Panc1 (cell line): Measurements from ENCODE around the gene TMCO4. TPM values are rescaled to one million over a fixed set of nuclear protein-coding genes. Genes with fewer than 3 reads are reported as not detected.

ENCODE experiments used
- ATAC-seq: fragments of 200-7000 bp; cut with Tn5 transposase; 2 replicates; pipeline ENCODE4 v1.9.1; 2020; ENCODE audit warnings: mild to moderate bottlenecking, moderate library complexity
- BruUV-seq: library from RNA; stranded (reverse); fragments of 400-500 nt; replicated peaks from 2 replicates; lab custom pipeline; 2021; lab: Mats Ljungman, UMichigan
- CTCF ChIA-PET: fragments of 300-600 bp; sonication (Branson Sonifier 250); formaldehyde crosslinking; loops from one replicate; lab custom pipeline; 2022; ENCODE audit warnings: antibody characterized with exemption; lab: Charles Lee
- POLR2A ChIA-PET: fragments of 300-600 bp; sonication (Branson Sonifier 250); formaldehyde crosslinking; loops from one replicate; lab custom pipeline; 2022; ENCODE audit warnings: antibody characterized with exemption; lab: Charles Lee
- DNase-seq: peaks from one replicate; pipeline ENCODE4 v3.0.0-alpha.2; 2010; ENCODE audit warnings: low read depth, low spot score
- H3K27ac ChIP-seq: 2 replicates; pipeline ENCODE4 v1.5.1; 2011; ENCODE audit warnings: mild to moderate bottlenecking, low read length, inconsistent platforms
- H3K27me3 ChIP-seq: fragments of 200-500 bp; sonication (Bioruptor generic); 2 replicates; pipeline ENCODE4 v1.6.0; 2014; ENCODE audit warnings: low read length, inconsistent platforms; ENCODE audit not compliant: control insufficient read depth, insufficient read depth
- H3K36me3 ChIP-seq: fragments of 200-500 bp; sonication (Bioruptor generic); 2 replicates; pipeline ENCODE4 v1.5.1; 2014; ENCODE audit warnings: inconsistent platforms, mild to moderate bottlenecking, low read length, moderate library complexity; ENCODE audit not compliant: control insufficient read depth, insufficient read depth
- H3K4me1 ChIP-seq: 2 replicates; pipeline ENCODE4 v1.5.1; 2011; ENCODE audit warnings: inconsistent platforms, mild to moderate bottlenecking, low read length, moderate library complexity; ENCODE audit not compliant: control insufficient read depth, insufficient read depth
- H3K4me3 ChIP-seq, 2 experiments: 2 replicates each; pipeline ENCODE4 v1.5.1; 2011 to 2012; ENCODE audit warnings: low read depth in 2 of 2, low read length in 2 of 2, mild to moderate bottlenecking in 2 of 2, inconsistent platforms in 1 of 2, moderate library complexity in 1 of 2
- H3K9me3 ChIP-seq: fragments of 200-500 bp; sonication (Bioruptor generic); 2 replicates; pipeline ENCODE4 v1.5.1; 2014; ENCODE audit warnings: low read depth, mild to moderate bottlenecking, inconsistent platforms, low read length, moderate library complexity; ENCODE audit not compliant: control insufficient read depth, insufficient read depth
- CTCF ChIP-seq: fragments of 450-650 bp; IDR thresholded peaks from 2 replicates; pipeline ENCODE4 v1.5.1; 2017; ENCODE audit warnings: mild to moderate bottlenecking
- POLR2AphosphoS5 ChIP-seq: IDR thresholded peaks from 2 replicates; pipeline ENCODE4 v1.6.1; 2012; ENCODE audit warnings: mild to moderate bottlenecking, low read depth, low read length, moderate library complexity
- REST ChIP-seq, 2 experiments: IDR thresholded peaks; 2 replicates each; pipeline ENCODE4 v1.6.1; 2011 to 2012; ENCODE audit warnings: low read depth in 2 of 2, control low read depth in 1 of 2, low read length in 1 of 2, mild to moderate bottlenecking in 1 of 2, moderate library complexity in 1 of 2; ENCODE audit not compliant: insufficient read depth in 1 of 2
- SIN3A ChIP-seq: IDR thresholded peaks from 2 replicates; pipeline ENCODE4 v1.6.1; 2012; ENCODE audit warnings: low read depth, mild to moderate bottlenecking, low read length, moderate library complexity, borderline replicate concordance; ENCODE audit not compliant: insufficient read depth
- TCF7L2 ChIP-seq: IDR thresholded peaks from 2 replicates; pipeline ENCODE4 v1.6.1; 2011; ENCODE audit warnings: mild to moderate bottlenecking, low read depth, low read length, inconsistent platforms
- in situ Hi-C: cut with HindIII; loops from 2 replicates; pipeline ENCODE4 v1.10.0; 2016; ENCODE audit warnings: low sequenced_read_pairs, low pct_unique_long_range_greater_than_20kb
- intact Hi-C: fragments of 100-400 bp; cut with micrococcal nuclease; formaldehyde crosslinking; loops from one replicate; pipeline ENCODE4 v1.10.0; 2022; ENCODE audit not compliant: unreplicated experiment
- total RNA-seq: library from RNA; stranded (reverse); gene quantifications from one replicate; pipeline ENCODE4 v1.2.1, GENCODE V29; 2021; ENCODE audit not compliant: unreplicated experiment

Gene TMCO4
- total RNA-seq, 1 experiment from 2014 or later = 13.2 TPM

GRCh38 chr1:19812875-19813642 is 13.3 kb upstream of the TMCO4 start:
- POLR2A ChIA-PET = no interaction called here
- no peaks in the 10 kb centered on the region for H3K4me1 ChIP-seq
- no peak overlapping the region for H3K27ac ChIP-seq

GRCh38 chr1:19811206-19811851 is 11.6 kb upstream of the TMCO4 start:
- no TSS peak for BruUV-seq
- TF ChIP-seq REST (IDR thresholded peaks at IDR 0.05; ENCODE audit: insufficient read depth in 1 of 2, low read depth in 2 of 2, low read length in 1 of 2) (no peak), TCF7L2 (no peak), SIN3A (no peak), POLR2AphosphoS5 (no peak), CTCF (peak; percentile 77)
- no peaks in the 10 kb centered on the region for H3K27me3 ChIP-seq
- no peaks in the 10 kb centered on the region for H3K9me3 ChIP-seq
- no peaks in the 10 kb centered on the region for H3K4me1 ChIP-seq
- ChIA-PET POLR2A (no interaction called here), CTCF (no interaction called here)
- no peak for DNase-seq
- intact Hi-C loops = no loop called here
- peak; percentile 80; the same call in 1 of the 2 replicates for ATAC-seq
- H3K36me3 ChIP-seq = no peaks in the 10 kb centered on the region
- no peak overlapping the region for H3K27ac ChIP-seq
- H3K4me3 ChIP-seq = no peak overlapping the region
- in situ Hi-C loops = no loop called here

More at GRCh38 chr1:19812875-19813642, 13.3 kb upstream of the TMCO4 start:
- Histone ChIP-seq H3K36me3 (no peaks in the 10 kb centered on the region), H3K27me3 (no peaks in the 10 kb centered on the region), H3K4me3 (no peak overlapping the region), H3K9me3 (no peaks in the 10 kb centered on the region)
- ATAC-seq (no peak), DNase-seq (no peak)
- CTCF ChIA-PET = no interaction called here
- no peak for TF ChIP-seq POLR2AphosphoS5
- no TSS peak for BruUV-seq
- in situ Hi-C loops (no loop called here), intact Hi-C loops (no loop called here)
